Gastroesophageal sphincter (tissue), 3 donors: Measurements from ENCODE around the gene SHISAL1.

Source experiments
- CTCF ChIP-seq, 4 experiments: fragments of 200-600 bp in 2 of 4; fragments of 450-650 bp in 2 of 4; sonication (generic) in 1 of 4; IDR thresholded peaks; one replicate each; pipeline ENCODE4 v1.5.1; 2017 to 2019; ENCODE audit warnings: antibody characterized with exemption in 4 of 4, mild to moderate bottlenecking in 2 of 4, moderate library complexity in 2 of 4
- POLR2AphosphoS5 ChIP-seq: sonication (generic); formaldehyde crosslinking; IDR thresholded peaks from one replicate; pipeline ENCODE4 v1.6.1; 2017; ENCODE audit warnings: antibody characterized with exemption

GRCh38 chr22:44217346-44217745, 95.4 kb downstream of the SHISAL1 start:
- no peak for TF ChIP-seq CTCF (IDR thresholded peaks at IDR 0.05)
- TF ChIP-seq POLR2AphosphoS5, result no peak
